Esophagus (tissue), 2 donors: ENCODE results near the gene ACBD6. TPM values are rescaled to one million over a fixed set of nuclear protein-coding genes. Genes with fewer than 3 reads are reported as not detected.
"Not testable (repeated sequence)": the region's sequence is repeated elsewhere in the genome, so short reads cannot be mapped to it uniquely, and the experiment has no call there.

Experiments used
- H3K27ac ChIP-seq, 2 donors: one replicate each; pipeline ENCODE4 v1.5.1; 2013; ENCODE audit warnings: low read depth in 2 of 2, mild to moderate bottlenecking in 2 of 2, inconsistent platforms in 1 of 2, low read length in 1 of 2, moderate library complexity in 1 of 2
- H3K27me3 ChIP-seq, 2 donors: one replicate each; pipeline ENCODE4 v1.6.1; 2013; ENCODE audit warnings: low read length in 2 of 2, control low read depth in 1 of 2, mild to moderate bottlenecking in 1 of 2; ENCODE audit not compliant: insufficient read depth in 2 of 2, control insufficient read depth in 1 of 2
- H3K36me3 ChIP-seq, 2 donors: one replicate each; pipeline ENCODE4 v1.6.1; 2013; ENCODE audit warnings: low read length in 1 of 2; ENCODE audit not compliant: control insufficient read depth in 2 of 2, insufficient read depth in 2 of 2
- H3K4me1 ChIP-seq, 2 donors: one replicate each; pipeline ENCODE4 v1.6.1; 2013; ENCODE audit warnings: low read length in 1 of 2; ENCODE audit not compliant: control insufficient read depth in 2 of 2, insufficient read depth in 2 of 2
- H3K4me3 ChIP-seq, 2 donors: one replicate each; pipeline ENCODE4 v1.5.1; 2013; ENCODE audit warnings: low read length in 2 of 2, mild to moderate bottlenecking in 2 of 2, low read depth in 1 of 2, moderate library complexity in 1 of 2
- H3K9me3 ChIP-seq, 2 donors: one replicate each; pipeline ENCODE4 v1.6.1; 2013; ENCODE audit warnings: mild to moderate bottlenecking in 2 of 2, low read depth in 1 of 2, low read length in 1 of 2, moderate library complexity in 1 of 2; ENCODE audit not compliant: control insufficient read depth in 2 of 2, insufficient read depth in 1 of 2
- WGBS, 2 donors: extraction: QIAGEN DNeasy Blood & Tissue Kit; methylation state at CpG; one replicate each; pipeline ENCODE4 v1.1.7; 2013; 5-methylcytosine and 5-hydroxymethylcytosine counted together
- polyA plus RNA-seq, 2 donors: library from polyadenylated mRNA; stranded (reverse); fragments of 200-250 nt; gene quantifications; one replicate each; pipeline ENCODE4 v1.2.3, GENCODE V29; 2013
- donor health status: healthy with polysubstance abuse.
- donor health status: Bipolar disorder and iron deficiency.

Gene ACBD6
- polyA plus RNA-seq, 2 donors, result 20.4 to 23.0 TPM

- H3K27me3 ChIP-seq, result no peaks in the 10 kb centered on the region
- H3K9me3 ChIP-seq, result no peaks in the 10 kb centered on the region
- 97 to 98% methylated on average over 6 of the region's 6 CpGs for WGBS, 2 donors
- H3K4me1 ChIP-seq, result no peaks in the 10 kb centered on the region
- H3K4me3 ChIP-seq, result no peak overlapping the region
- H3K36me3 ChIP-seq, result no peaks in the 10 kb centered on the region
- no peak overlapping the region for H3K27ac ChIP-seq
Measured at GRCh38 chr1:180431683-180432082, 70.7 kb downstream of the ACBD6 start.

- no peak overlapping the region for H3K27ac ChIP-seq
- 86 to 90% methylated on average over 4 of the region's 4 CpGs for WGBS, 2 donors
Measured at GRCh38 chr1:180428782-180429695, 73.3 kb downstream of the ACBD6 start.

GRCh38 chr1:180425952-180426351 is 76.4 kb downstream of the ACBD6 start:
- Histone ChIP-seq H3K36me3 (no peaks in the 10 kb centered on the region), H3K4me1 (no peaks in the 10 kb centered on the region), H3K27ac (no peak overlapping the region), H3K4me3 (no peak overlapping the region), H3K9me3 (no peaks in the 10 kb centered on the region), H3K27me3 (no peaks in the 10 kb centered on the region)

More at GRCh38 chr1:180428782-180429695, 73.3 kb downstream of the ACBD6 start:
- no peaks in the 10 kb centered on the region for H3K9me3 ChIP-seq
- no peaks in the 10 kb centered on the region for H3K4me1 ChIP-seq
- H3K36me3 ChIP-seq, result no peaks in the 10 kb centered on the region
- H3K4me3 ChIP-seq, result no peak overlapping the region
- no peaks in the 10 kb centered on the region for H3K27me3 ChIP-seq

GRCh38 chr1:180424848-180425457 is 77.4 kb downstream of the ACBD6 start:
- Histone ChIP-seq H3K36me3 (no peaks in the 10 kb centered on the region), H3K9me3 (no peaks in the 10 kb centered on the region), H3K4me3 (no peak overlapping the region), H3K27me3 (no peaks in the 10 kb centered on the region), H3K27ac (no peak overlapping the region), H3K4me1 (no peaks in the 10 kb centered on the region)
- 90 to 91% methylated on average over 3 of the region's 3 CpGs for WGBS, 2 donors

GRCh38 chr1:180421614-180422013 is 80.8 kb downstream of the ACBD6 start:
- 92 to 96% methylated on average over 1 of the region's 1 CpG for WGBS, 2 donors
- Histone ChIP-seq H3K36me3 (no peaks in the 10 kb centered on the region), H3K4me3 (no peak overlapping the region), H3K27ac (no peak overlapping the region), H3K4me1 (no peaks in the 10 kb centered on the region), H3K27me3 (no peaks in the 10 kb centered on the region), H3K9me3 (no peaks in the 10 kb centered on the region)

GRCh38 chr1:180421145-180421544 is 81.2 kb downstream of the ACBD6 start:
- H3K27ac ChIP-seq, H3K36me3 ChIP-seq, H3K4me1 ChIP-seq, H3K9me3 ChIP-seq, H3K27me3 ChIP-seq, H3K4me3 ChIP-seq: not testable (repeated sequence)
- WGBS, 2 donors, result 94% methylated on average over 1 of the region's 1 CpG

GRCh38 chr1:180415985-180416633 is 86.3 kb downstream of the ACBD6 start:
- Histone ChIP-seq H3K9me3 (no peaks in the 10 kb centered on the region), H3K4me3 (no peak overlapping the region), H3K27ac (no peak overlapping the region), H3K27me3 (no peaks in the 10 kb centered on the region), H3K36me3 (no peaks in the 10 kb centered on the region), H3K4me1 (no peaks in the 10 kb centered on the region)
- WGBS, 2 donors, result 71 to 82% methylated on average over 2 of the region's 2 CpGs

GRCh38 chr1:180415236-180415848 is 87.0 kb downstream of the ACBD6 start:
- H3K27ac ChIP-seq, result no peak overlapping the region
- WGBS, 2 donors, result 96% methylated on average over 8 of the region's 8 CpGs
- H3K4me3 ChIP-seq, result no peak overlapping the region
- H3K4me1 ChIP-seq, result no peaks in the 10 kb centered on the region
- H3K9me3 ChIP-seq, result no peaks in the 10 kb centered on the region
- H3K36me3 ChIP-seq, result no peaks in the 10 kb centered on the region
- H3K27me3 ChIP-seq, result no peaks in the 10 kb centered on the region

GRCh38 chr1:180412583-180412982 is 89.8 kb downstream of the ACBD6 start:
- Histone ChIP-seq H3K4me3 (no peak overlapping the region), H3K27ac (no peak overlapping the region), H3K4me1 (no peaks in the 10 kb centered on the region), H3K36me3 (no peaks in the 10 kb centered on the region), H3K27me3 (no peaks in the 10 kb centered on the region), H3K9me3 (no peaks in the 10 kb centered on the region)
- WGBS, 2 donors, result 92 to 96% methylated on average over 4 of the region's 4 CpGs
